IMR-90 (cell line): ENCODE data around the gene KNL1. TPM values are rescaled to one million over a fixed set of nuclear protein-coding genes. Genes with fewer than 3 reads are reported as not detected.

ENCODE experiments used
- ATAC-seq: fragments of 200-7000 bp; cut with Tn5 transposase; 2 replicates; pipeline ENCODE4 v1.9.1; 2020; ENCODE audit warnings: low read depth, mild to moderate bottlenecking, moderate library complexity
- BruUV-seq: library from RNA; stranded (reverse); fragments of 400-500 nt; replicated peaks from 2 replicates; lab custom pipeline; 2021; lab: Mats Ljungman, UMichigan
- CTCF ChIA-PET: fragments of 300-600 bp; formaldehyde crosslinking; extraction: SDS; loops from one replicate; lab custom pipeline; 2021; ENCODE audit warnings: antibody characterized with exemption; lab: Yijun Ruan, JAX
- POLR2A ChIA-PET: fragments of 300-600 bp; sonication (Branson Sonifier 250); formaldehyde crosslinking; loops from one replicate; lab custom pipeline; 2022; ENCODE audit warnings: antibody characterized with exemption; ENCODE audit not compliant: unreplicated experiment; lab: Charles Lee
- DNase-seq: peaks from one replicate; pipeline ENCODE4 v3.0.0; 2013
- H2AFZ ChIP-seq: replicated peaks from 2 replicates; pipeline ENCODE3; 2013; ENCODE audit warnings: low read length, mild to moderate bottlenecking; ENCODE audit not compliant: poor library complexity
- H2AK5ac ChIP-seq: 2 replicates; pipeline ENCODE4 v1.6.1; 2013; ENCODE audit warnings: low read depth, low read length, inconsistent platforms
- H2AK9ac ChIP-seq: replicated peaks from 2 replicates; pipeline ENCODE3; 2013; ENCODE audit warnings: mild to moderate bottlenecking, low read depth, low read length, moderate library complexity; ENCODE audit not compliant: poor library complexity
- H2BK120ac ChIP-seq: 2 replicates; pipeline ENCODE4 v1.6.1; 2013; ENCODE audit warnings: low read depth, low read length, inconsistent platforms
- H2BK15ac ChIP-seq: 3 replicates; pipeline ENCODE4 v1.6.1; 2013; ENCODE audit warnings: low read depth, low read length, inconsistent platforms
- H2BK20ac ChIP-seq: 2 replicates; pipeline ENCODE4 v1.6.1; 2013; ENCODE audit warnings: low read depth, mild to moderate bottlenecking, inconsistent platforms, low read length, moderate library complexity
- H2BK5ac ChIP-seq: 2 replicates; pipeline ENCODE4 v1.6.1; 2013; ENCODE audit warnings: mild to moderate bottlenecking, low read depth, low read length, inconsistent platforms; ENCODE audit not compliant: poor library complexity, severe bottlenecking
- H3K14ac ChIP-seq: replicated peaks from 2 replicates; pipeline ENCODE4 v1.6.1; 2013; ENCODE audit warnings: low read depth, low read length, inconsistent platforms
- H3K18ac ChIP-seq: 2 replicates; pipeline ENCODE4 v1.6.1; 2013; ENCODE audit warnings: low read depth, low read length, control low read depth
- H3K23ac ChIP-seq: 2 replicates; pipeline ENCODE4 v1.6.1; 2013; ENCODE audit warnings: low read depth, low read length, inconsistent platforms
- H3K27ac ChIP-seq: 2 replicates; pipeline ENCODE4 v1.5.1; 2013; ENCODE audit warnings: mild to moderate bottlenecking, control low read depth, low read length; ENCODE audit not compliant: insufficient read depth
- H3K27me3 ChIP-seq: 2 replicates; pipeline ENCODE4 v1.6.1; 2013; ENCODE audit warnings: low read length; ENCODE audit not compliant: control insufficient read depth, insufficient read depth
- H3K36me3 ChIP-seq: 2 replicates; pipeline ENCODE4 v1.6.1; 2013; ENCODE audit warnings: low read length, mixed read lengths; ENCODE audit not compliant: control insufficient read depth, insufficient read depth
- H3K4ac ChIP-seq: 2 replicates; pipeline ENCODE4 v1.6.1; 2013; ENCODE audit warnings: low read depth, low read length, inconsistent platforms
- H3K4me1 ChIP-seq: 2 replicates; pipeline ENCODE4 v1.6.1; 2013; ENCODE audit warnings: low read length, mixed read lengths; ENCODE audit not compliant: control insufficient read depth, insufficient read depth
- H3K4me2 ChIP-seq: 2 replicates; pipeline ENCODE4 v1.6.1; 2013; ENCODE audit warnings: low read depth, mild to moderate bottlenecking, control low read depth, low read length, moderate library complexity
- H3K4me3 ChIP-seq: 2 replicates; pipeline ENCODE4 v1.5.1; 2013; ENCODE audit warnings: low read depth, mild to moderate bottlenecking, control low read depth, low read length, moderate library complexity; ENCODE audit not compliant: insufficient read depth
- H3K56ac ChIP-seq: 2 replicates; pipeline ENCODE4 v1.6.1; 2013; ENCODE audit warnings: low read length, inconsistent platforms; ENCODE audit not compliant: insufficient read depth; ENCODE audit errors: extremely low read depth
- H3K79me1 ChIP-seq, 2 experiments: 2 replicates each; pipeline ENCODE4 v1.6.1; 2013; ENCODE audit warnings: low read length in 2 of 2, inconsistent platforms in 1 of 2, low read depth in 1 of 2
- H3K9ac ChIP-seq: 2 replicates; pipeline ENCODE4 v1.6.1; 2013; ENCODE audit warnings: low read depth, low read length, control low read depth
- H3K9me1 ChIP-seq: 2 replicates; pipeline ENCODE4 v1.6.1; 2013; ENCODE audit warnings: low read length, inconsistent platforms; ENCODE audit not compliant: insufficient read depth
- H3K9me3 ChIP-seq: 2 replicates; pipeline ENCODE4 v1.6.1; 2013; ENCODE audit warnings: low read length; ENCODE audit not compliant: control insufficient read depth, insufficient read depth
- H4K20me1 ChIP-seq: 2 replicates; pipeline ENCODE4 v1.6.1; 2013; ENCODE audit warnings: low read length, inconsistent platforms; ENCODE audit not compliant: insufficient read depth
- H4K5ac ChIP-seq: 2 replicates; pipeline ENCODE4 v1.6.1; 2013; ENCODE audit warnings: mild to moderate bottlenecking, low read depth, low read length, control low read depth
- H4K8ac ChIP-seq, 2 experiments: 2 replicates each; pipeline ENCODE4 v1.6.1; 2013; ENCODE audit warnings: low read depth in 2 of 2, low read length in 2 of 2, control low read depth in 1 of 2, inconsistent platforms in 1 of 2
- H4K91ac ChIP-seq: 2 replicates; pipeline ENCODE4 v1.6.1; 2013; ENCODE audit warnings: low read depth, low read length, inconsistent platforms; ENCODE audit not compliant: insufficient read depth
- BHLHE40 ChIP-seq: fragments of 150-350 bp; IDR thresholded peaks from 2 replicates; pipeline ENCODE4 v1.6.1; 2016; ENCODE audit warnings: mild to moderate bottlenecking, low read depth, low read length
- CEBPB ChIP-seq: IDR thresholded peaks from 2 replicates; pipeline ENCODE4 v1.6.1; 2012; ENCODE audit warnings: low read depth, low read length, improper control_type of control experiment
- CHD1 ChIP-seq: IDR thresholded peaks from 2 replicates; pipeline ENCODE4 v1.6.1; 2012; ENCODE audit warnings: low read depth, low read length, improper control_type of control experiment
- CTCF ChIP-seq: conservative IDR thresholded peaks from 2 replicates; pipeline ENCODE4 v1.5.1; 2012; ENCODE audit warnings: mild to moderate bottlenecking, low read depth, low read length, improper control_type of control experiment
- ELK1 ChIP-seq: fragments of 150-350 bp; IDR thresholded peaks from 2 replicates; pipeline ENCODE4 v1.6.1; 2016; ENCODE audit warnings: low read depth, mild to moderate bottlenecking, low read length, moderate library complexity, borderline replicate concordance
- FOS ChIP-seq: fragments of 150-350 bp; IDR thresholded peaks from 2 replicates; pipeline ENCODE4 v1.6.1; 2016; ENCODE audit warnings: low read depth, low read length
- MAFK ChIP-seq: IDR thresholded peaks from 2 replicates; pipeline ENCODE4 v1.6.1; 2012; ENCODE audit warnings: low read depth, low read length, improper control_type of control experiment
- MAZ ChIP-seq: IDR thresholded peaks from 2 replicates; pipeline ENCODE4 v1.6.1; 2012; ENCODE audit warnings: low read depth, mild to moderate bottlenecking, low read length, improper control_type of control experiment, moderate library complexity, borderline replicate concordance
- MXI1 ChIP-seq: IDR thresholded peaks from 2 replicates; pipeline ENCODE4 v1.6.1; 2012; ENCODE audit warnings: low read depth, mild to moderate bottlenecking, low read length, moderate library complexity, borderline replicate concordance
- NFE2L2 ChIP-seq: fragments of 150-350 bp; IDR thresholded peaks from 2 replicates; pipeline ENCODE4 v1.6.1; 2016; ENCODE audit warnings: low read depth, mild to moderate bottlenecking, low read length
- POLR2A ChIP-seq: IDR thresholded peaks from 2 replicates; pipeline ENCODE4 v1.6.1; 2012; ENCODE audit warnings: mild to moderate bottlenecking, low read depth, low read length
- RAD21 ChIP-seq: IDR thresholded peaks from 2 replicates; pipeline ENCODE4 v1.6.1; 2012; ENCODE audit warnings: low read length, improper control_type of control experiment
- RCOR1 ChIP-seq: IDR thresholded peaks from 2 replicates; pipeline ENCODE4 v1.6.1; 2012; ENCODE audit warnings: mild to moderate bottlenecking, low read length, improper control_type of control experiment; ENCODE audit not compliant: insufficient replicate concordance
- RFX5 ChIP-seq: IDR thresholded peaks from 2 replicates; pipeline ENCODE4 v1.8.0; 2012; ENCODE audit warnings: low read depth, mild to moderate bottlenecking, low read length, moderate library complexity
- SMC3 ChIP-seq: fragments of 150-350 bp; IDR thresholded peaks from 2 replicates; pipeline ENCODE4 v1.6.1; 2016; ENCODE audit warnings: low read depth, mild to moderate bottlenecking, antibody characterized with exemption, low read length, moderate library complexity
- WGBS, 2 experiments: methylation state at CpG; one replicate each; pipeline versions ENCODE4 v1.1.5 to v1.1.7; 2013; ENCODE audit warnings: missing lambda C conversion rate in 2 of 2; ENCODE audit not compliant: insufficient read length in 1 of 2; ENCODE audit errors: extremely low coverage in 2 of 2; 5-methylcytosine and 5-hydroxymethylcytosine counted together
- dilution Hi-C: fragments of 300-500 bp; cut with HindIII; formaldehyde crosslinking; loops from one replicate; pipeline ENCODE4 v1.14.3; 2018; ENCODE audit warnings: low sequenced_read_pairs; ENCODE audit not compliant: unreplicated experiment
- in situ Hi-C: fragments of 300-500 bp; cut with MboI; formaldehyde crosslinking; loops from 3 replicates; pipeline ENCODE4 v1.14.3; 2019; ENCODE audit warnings: low sequenced_read_pairs, inconsistent platforms, mixed read lengths
- intact Hi-C: fragments of 100-400 bp; cut with micrococcal nuclease; formaldehyde crosslinking; loops from 2 replicates; pipeline ENCODE4 v1.10.0; 2022
- polyA plus RNA-seq, 3 experiments: library from polyadenylated mRNA; depleted of rRNA; stranded (reverse); fragments of >200 nt; gene quantifications; 2 replicates each; pipeline ENCODE4 v1.2.3, GENCODE V29; 2012; ENCODE audit warnings: low replicate concordance in 1 of 3
- total RNA-seq: library from RNA; depleted of rRNA; stranded (reverse); fragments of >200 nt; gene quantifications from 2 replicates; pipeline ENCODE4 v1.2.3, GENCODE V29; 2012
- TF ChIP-seq, protein P1 (sequence below): fragments of 150-350 bp; IDR thresholded peaks from 2 replicates; pipeline ENCODE4 v1.6.1; 2017; ENCODE audit warnings: mild to moderate bottlenecking, antibody characterized with exemption, low read length, low read depth

The KNL1 gene
- total and polyA plus RNA-seq, 2 of the 4 experiments (the other 2 are of a cell fraction), result 3.1 to 25.1 TPM

GRCh38 chr15:40633178-40633577 is 39.1 kb downstream of the KNL1 start:
- Histone ChIP-seq H4K5ac (no peak overlapping the region), H3K23ac (no peak overlapping the region), H4K91ac (no peak overlapping the region), H3K9me3 (no peaks in the 10 kb centered on the region), H3K4me2 (no peak overlapping the region), H3K79me1 (peaks cover 0 to 10% of the 10 kb centered on the region in 2 experiments; a peak in 2 of 4 replicates), H3K4me1 (0 out of 2 replicates have a peak, but pooled peaks cover 5% of the 10 kb centered on the region), H3K27me3 (no peaks in the 10 kb centered on the region), H2BK5ac (peak overlapping the region; percentile 15), H4K8ac (no peak overlapping the region), H2AFZ (no peak overlapping the region), H2BK20ac (no peak overlapping the region), H3K56ac (no peak overlapping the region), H2BK15ac (0 out of 3 replicates have a peak overlapping the region, but pooled peaks have one; percentile 57), H2AK5ac (peak overlapping the region; percentile 33; the same call in 1 of the 2 replicates), H2AK9ac (no peak overlapping the region), H3K36me3 (no peaks in the 10 kb centered on the region; the same call in 1 of the 2 replicates), H4K20me1 (no peaks in the 10 kb centered on the region), H3K4ac (peak overlapping the region; percentile 47; the same call in 1 of the 2 replicates), H3K18ac (no peak overlapping the region; the same call in 1 of the 2 replicates), H2BK120ac (peak overlapping the region; percentile 66), H3K9me1 (peaks cover 7% of the 10 kb centered on the region), H3K14ac (no peak overlapping the region), H3K9ac (no peak overlapping the region), H3K4me3 (no peak overlapping the region), H3K27ac (no peak overlapping the region)
- BruUV-seq, result no TSS peak
- DNase-seq, result peak; percentile 64
- POLR2A ChIA-PET, result interaction anchor here (0.6 to 0.7 kb wide), 2 partner anchors 10 to 117 kb away, joined by 3 to 6 read pairs; no protein-coding TSS in a partner anchor
- peak; percentile 81 for ATAC-seq
- CTCF ChIA-PET, result interaction anchor here (0.6 kb wide), 3 partner anchors 9 to 81 kb away, joined by 3 to 7 read pairs (median 5); no protein-coding TSS in a partner anchor
- dilution Hi-C loops, result no loop called here
- intact Hi-C loops, result no loop called here
- TF ChIP-seq MAFK, result no peak
- no peak for TF ChIP-seq ELK1
- TF ChIP-seq CEBPB, result no peak
- TF ChIP-seq NFE2L2, result no peak
- no peak for TF ChIP-seq RFX5
- TF ChIP-seq RAD21, result no peak
- no peak for TF ChIP-seq CTCF
- no peak for TF ChIP-seq MAZ
- no peak for TF ChIP-seq POLR2A
- no peak for TF ChIP-seq CHD1
- no peak for TF ChIP-seq SMC3
- TF ChIP-seq, protein P1, sequence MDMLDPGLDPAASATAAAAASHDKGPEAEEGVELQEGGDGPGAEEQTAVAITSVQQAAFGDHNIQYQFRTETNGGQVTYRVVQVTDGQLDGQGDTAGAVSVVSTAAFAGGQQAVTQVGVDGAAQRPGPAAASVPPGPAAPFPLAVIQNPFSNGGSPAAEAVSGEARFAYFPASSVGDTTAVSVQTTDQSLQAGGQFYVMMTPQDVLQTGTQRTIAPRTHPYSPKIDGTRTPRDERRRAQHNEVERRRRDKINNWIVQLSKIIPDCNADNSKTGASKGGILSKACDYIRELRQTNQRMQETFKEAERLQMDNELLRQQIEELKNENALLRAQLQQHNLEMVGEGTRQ, result no peak
- no peak for TF ChIP-seq RCOR1
- TF ChIP-seq BHLHE40, result no peak
- no peak for TF ChIP-seq FOS
- TF ChIP-seq MXI1, result no peak
- WGBS, 2 experiments, result no CpG with 5 or more reads among the region's 9 CpGs
- in situ Hi-C loops, result no loop called here
